Measurements from ENCODE around the gene TNRC6C. TPM values are rescaled to one million over a fixed set of nuclear protein-coding genes. Genes with fewer than 3 reads are reported as not detected.

Gene TNRC6C
- total RNA-seq, 1 donor from 2014 or later: 24.6 TPM

DNA sequence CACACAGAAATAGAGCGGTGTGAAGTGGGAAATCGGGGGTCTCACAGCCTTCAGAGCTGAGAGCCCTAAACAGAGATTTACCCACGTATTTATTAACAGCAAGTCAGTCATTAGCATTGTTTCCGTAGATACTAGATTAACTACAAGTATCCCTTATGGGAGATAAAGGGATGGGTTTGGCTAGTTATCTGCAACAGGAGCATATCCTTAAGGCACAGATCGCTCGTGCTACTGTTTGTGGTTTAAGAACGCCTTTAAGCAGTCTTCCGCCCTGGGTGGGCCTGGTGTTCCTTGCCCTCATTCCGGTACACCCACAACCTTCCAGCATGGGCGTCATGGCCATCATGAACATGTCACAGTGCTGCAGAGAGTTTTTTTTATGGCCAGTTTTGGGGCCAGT, 143.0 kb downstream of the TNRC6C start:
- H3K27me3 Mint-ChIP-seq: no peaks in the 10 kb centered on the region
- no peaks in the 10 kb centered on the region for H3K9me3 Mint-ChIP-seq
- DNase-seq (no peak), ATAC-seq (ENCODE audit: low read depth) (no peak)
- TF ChIP-seq, protein P1, sequence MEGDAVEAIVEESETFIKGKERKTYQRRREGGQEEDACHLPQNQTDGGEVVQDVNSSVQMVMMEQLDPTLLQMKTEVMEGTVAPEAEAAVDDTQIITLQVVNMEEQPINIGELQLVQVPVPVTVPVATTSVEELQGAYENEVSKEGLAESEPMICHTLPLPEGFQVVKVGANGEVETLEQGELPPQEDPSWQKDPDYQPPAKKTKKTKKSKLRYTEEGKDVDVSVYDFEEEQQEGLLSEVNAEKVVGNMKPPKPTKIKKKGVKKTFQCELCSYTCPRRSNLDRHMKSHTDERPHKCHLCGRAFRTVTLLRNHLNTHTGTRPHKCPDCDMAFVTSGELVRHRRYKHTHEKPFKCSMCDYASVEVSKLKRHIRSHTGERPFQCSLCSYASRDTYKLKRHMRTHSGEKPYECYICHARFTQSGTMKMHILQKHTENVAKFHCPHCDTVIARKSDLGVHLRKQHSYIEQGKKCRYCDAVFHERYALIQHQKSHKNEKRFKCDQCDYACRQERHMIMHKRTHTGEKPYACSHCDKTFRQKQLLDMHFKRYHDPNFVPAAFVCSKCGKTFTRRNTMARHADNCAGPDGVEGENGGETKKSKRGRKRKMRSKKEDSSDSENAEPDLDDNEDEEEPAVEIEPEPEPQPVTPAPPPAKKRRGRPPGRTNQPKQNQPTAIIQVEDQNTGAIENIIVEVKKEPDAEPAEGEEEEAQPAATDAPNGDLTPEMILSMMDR (IDR thresholded peaks at IDR 0.05): no peak
- ChIA-PET POLR2A (no interaction called here), CTCF (no interaction called here)
- H3K36me3 Mint-ChIP-seq (ENCODE audit: low read depth): peaks cover 62% of the 10 kb centered on the region
- no peak overlapping the region for H3K4me3 Mint-ChIP-seq
- no peak overlapping the region for H3K27ac Mint-ChIP-seq
- intact Hi-C loops (cut with micrococcal nuclease): no loop called here
- no peaks in the 10 kb centered on the region for H3K4me1 Mint-ChIP-seq

DNA sequence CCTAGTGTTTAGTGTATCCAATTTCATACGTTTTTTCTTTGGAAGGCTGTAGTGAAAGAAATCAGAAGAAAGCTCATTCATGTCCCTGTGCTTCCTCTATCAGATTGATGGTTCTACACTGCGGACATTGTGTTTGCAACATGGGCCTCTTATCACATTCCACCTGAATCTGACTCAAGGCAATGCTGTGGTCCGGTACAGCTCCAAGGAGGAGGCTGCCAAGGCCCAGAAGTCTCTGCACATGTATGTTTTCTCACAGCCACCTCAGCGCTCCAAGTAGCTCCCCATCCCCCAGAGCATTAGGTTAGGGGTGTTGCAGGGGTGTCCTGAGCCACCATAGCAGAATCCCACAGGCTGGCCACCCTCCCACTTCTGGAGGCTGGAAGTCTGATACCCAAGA, 144.8 kb downstream of the TNRC6C start:
- CTCF ChIA-PET: no interaction called here
- H3K36me3 Mint-ChIP-seq (ENCODE audit: low read depth): peaks cover 62% of the 10 kb centered on the region
- POLR2A ChIA-PET: interaction anchor here (0.5 kb wide), 1 partner anchor 39 kb away, joined by 5 read pairs; no protein-coding TSS in a partner anchor

DNA sequence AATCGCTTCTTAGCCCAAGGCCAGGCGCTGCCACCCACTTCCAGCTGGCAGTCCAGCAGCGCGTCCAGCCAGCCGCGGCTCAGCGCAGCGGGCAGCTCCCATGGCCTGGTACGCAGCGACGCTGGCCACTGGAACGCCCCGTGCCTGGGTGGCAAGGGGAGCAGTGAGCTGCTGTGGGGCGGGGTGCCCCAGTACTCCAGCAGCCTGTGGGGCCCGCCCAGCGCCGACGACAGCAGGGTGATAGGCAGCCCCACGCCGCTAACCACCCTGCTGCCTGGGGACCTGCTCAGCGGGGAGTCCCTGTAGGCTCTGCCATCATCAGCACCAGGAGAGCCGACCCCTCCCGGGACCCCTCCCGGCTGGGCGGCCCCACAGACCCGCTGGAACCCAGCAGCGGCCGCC, 146.0 kb downstream of the TNRC6C start:
- no peak overlapping the region for H3K4me3 Mint-ChIP-seq
- TF ChIP-seq, protein P1 (IDR thresholded peaks at IDR 0.05): no peak
- DNase-seq (no peak), ATAC-seq (ENCODE audit: low read depth) (no peak)
- ChIA-PET POLR2A (no interaction called here), CTCF (no interaction called here)
- no peaks in the 10 kb centered on the region for H3K9me3 Mint-ChIP-seq
- no peaks in the 10 kb centered on the region for H3K27me3 Mint-ChIP-seq
- H3K27ac Mint-ChIP-seq: no peak overlapping the region
- peaks cover 1% of the 10 kb centered on the region for H3K4me1 Mint-ChIP-seq
- intact Hi-C loops (cut with micrococcal nuclease): no loop called here
- H3K36me3 Mint-ChIP-seq (ENCODE audit: low read depth): peaks cover 60% of the 10 kb centered on the region

More for the DNA sequence above, 144.8 kb downstream of the TNRC6C start:
- H3K4me1 Mint-ChIP-seq: peaks cover 1% of the 10 kb centered on the region
- no peak overlapping the region for H3K4me3 Mint-ChIP-seq
- no peaks in the 10 kb centered on the region for H3K27me3 Mint-ChIP-seq
- no peaks in the 10 kb centered on the region for H3K9me3 Mint-ChIP-seq
- H3K27ac Mint-ChIP-seq: no peak overlapping the region
- intact Hi-C loops (cut with micrococcal nuclease): no loop called here
- DNase-seq (no peak), ATAC-seq (ENCODE audit: low read depth) (no peak)
- TF ChIP-seq, protein P1 (IDR thresholded peaks at IDR 0.05): no peak

DNA sequence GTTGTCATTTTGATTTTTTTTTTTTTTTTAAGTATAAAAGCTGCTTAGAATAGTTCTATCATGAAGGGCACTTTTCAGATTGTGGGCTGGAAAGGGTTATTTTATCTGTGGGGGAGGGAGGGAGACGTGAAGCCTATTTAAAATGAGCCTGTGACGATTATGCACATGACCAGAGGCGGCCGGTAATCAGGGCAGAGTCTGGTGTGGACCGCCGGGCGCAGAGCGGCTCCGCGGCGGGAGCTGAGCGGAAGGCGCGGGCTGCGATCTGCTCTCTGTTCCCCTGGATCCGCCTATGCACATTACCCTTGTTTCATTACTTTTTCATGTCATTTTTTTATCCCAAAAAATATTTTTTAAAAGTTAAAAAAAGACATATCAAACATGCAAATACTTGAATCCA, 146.6 kb downstream of the TNRC6C start:
- Mint-ChIP-seq H3K4me1 (peaks cover 1% of the 10 kb centered on the region), H3K27ac (no peak overlapping the region), H3K4me3 (no peak overlapping the region), H3K9me3 (no peaks in the 10 kb centered on the region), H3K27me3 (no peaks in the 10 kb centered on the region), H3K36me3 (ENCODE audit: low read depth) (peaks cover 60% of the 10 kb centered on the region)
- ATAC-seq (ENCODE audit: low read depth): no peak
- ChIA-PET POLR2A (interaction anchor here (0.6 to 1.2 kb wide), 3 partner anchors 59 to 237 kb away, joined by 3 to 4 read pairs (median 3); no protein-coding TSS in a partner anchor), CTCF (interaction anchor here (0.7 kb wide), 1 partner anchor 312 kb away, joined by 3 read pairs; no protein-coding TSS in a partner anchor)
- no peak for DNase-seq
- TF ChIP-seq, protein P1 (IDR thresholded peaks at IDR 0.05): no peak
- intact Hi-C loops (cut with micrococcal nuclease): no loop called here

DNA sequence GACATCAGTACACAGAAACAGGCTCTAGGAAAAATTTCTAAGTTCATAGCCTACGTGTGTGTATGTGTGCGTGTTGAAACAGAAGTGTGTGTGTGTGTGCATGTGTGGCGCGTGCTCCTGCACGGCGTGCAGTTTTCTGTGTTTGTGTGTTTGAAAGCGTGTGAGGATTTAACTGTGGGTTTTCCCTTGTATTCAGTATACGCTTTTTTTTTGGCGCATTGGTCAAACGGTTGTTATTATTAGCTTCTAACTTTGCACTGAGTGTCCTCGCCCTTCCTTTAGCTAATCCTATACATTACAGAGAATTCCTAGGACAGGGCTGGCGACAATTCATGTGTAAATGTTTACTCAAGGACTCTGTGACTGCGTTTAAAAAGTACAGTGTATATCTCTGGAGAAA, 147.0 kb downstream of the TNRC6C start:
- DNase-seq (no peak), ATAC-seq (ENCODE audit: low read depth) (no peak)
- Mint-ChIP-seq H3K36me3 (ENCODE audit: low read depth) (peaks cover 60% of the 10 kb centered on the region), H3K27ac (no peak overlapping the region), H3K4me1 (peaks cover 1% of the 10 kb centered on the region), H3K9me3 (no peaks in the 10 kb centered on the region), H3K4me3 (no peak overlapping the region), H3K27me3 (no peaks in the 10 kb centered on the region)
- TF ChIP-seq, protein P1 (IDR thresholded peaks at IDR 0.05): no peak
- ChIA-PET POLR2A (interaction anchor here (0.6 to 1.2 kb wide), 4 partner anchors 12 to 236 kb away, joined by 3 to 4 read pairs (median 3); no protein-coding TSS in a partner anchor), CTCF (interaction anchor here (0.7 kb wide), 1 partner anchor 311 kb away, joined by 3 read pairs; no protein-coding TSS in a partner anchor)
- intact Hi-C loops (cut with micrococcal nuclease): no loop called here

Measured in activated B cell treated with CpG ODN at 0.5 μM for 24 hours (primary cell).